Activated naive CD4-positive, alpha-beta T cell treated with anti-CD3 and anti-CD28 coated beads, Interleukin-2, amount 50 U/mL, for 72 hours (primary cell): ENCODE measurements around the gene WNT1. TPM values are rescaled to one million over a fixed set of nuclear protein-coding genes. Genes with fewer than 3 reads are reported as not detected.

ENCODE experiments used
- ATAC-seq, 2 donors: fragments of 150-1000 bp; cut with Tn5 transposase; 2 replicates each; pipeline ENCODE4 v1.10.0; 2021; ENCODE audit warnings: mild to moderate bottlenecking in 2 of 2, moderate library complexity in 2 of 2
- DNase-seq, 2 donors: peaks; one replicate each; pipeline ENCODE4 v3.0.0; 2021 to 2022; ENCODE audit warnings: low spot score in 2 of 2
- H3K27ac Mint-ChIP-seq, 2 donors: one replicate each; pipeline ENCODE4 v1.8.0; 2022; ENCODE audit warnings: mild to moderate bottlenecking in 2 of 2, mixed read lengths in 2 of 2
- H3K36me3 Mint-ChIP-seq, 2 donors: one replicate each; pipeline ENCODE4 v1.8.0; 2022; ENCODE audit warnings: mixed read lengths in 2 of 2
- H3K9me3 Mint-ChIP-seq, 2 donors: one replicate each; pipeline ENCODE4 v1.8.0; 2022; ENCODE audit warnings: mixed read lengths in 2 of 2
- total RNA-seq, 2 donors: library from RNA; stranded (reverse); gene quantifications; one replicate each; pipeline ENCODE4 v1.2.3, GENCODE V29; 2022

Gene WNT1
- total RNA-seq, 2 donors from 2014 or later, result 0.27 TPM; not detected in 1

DNA sequence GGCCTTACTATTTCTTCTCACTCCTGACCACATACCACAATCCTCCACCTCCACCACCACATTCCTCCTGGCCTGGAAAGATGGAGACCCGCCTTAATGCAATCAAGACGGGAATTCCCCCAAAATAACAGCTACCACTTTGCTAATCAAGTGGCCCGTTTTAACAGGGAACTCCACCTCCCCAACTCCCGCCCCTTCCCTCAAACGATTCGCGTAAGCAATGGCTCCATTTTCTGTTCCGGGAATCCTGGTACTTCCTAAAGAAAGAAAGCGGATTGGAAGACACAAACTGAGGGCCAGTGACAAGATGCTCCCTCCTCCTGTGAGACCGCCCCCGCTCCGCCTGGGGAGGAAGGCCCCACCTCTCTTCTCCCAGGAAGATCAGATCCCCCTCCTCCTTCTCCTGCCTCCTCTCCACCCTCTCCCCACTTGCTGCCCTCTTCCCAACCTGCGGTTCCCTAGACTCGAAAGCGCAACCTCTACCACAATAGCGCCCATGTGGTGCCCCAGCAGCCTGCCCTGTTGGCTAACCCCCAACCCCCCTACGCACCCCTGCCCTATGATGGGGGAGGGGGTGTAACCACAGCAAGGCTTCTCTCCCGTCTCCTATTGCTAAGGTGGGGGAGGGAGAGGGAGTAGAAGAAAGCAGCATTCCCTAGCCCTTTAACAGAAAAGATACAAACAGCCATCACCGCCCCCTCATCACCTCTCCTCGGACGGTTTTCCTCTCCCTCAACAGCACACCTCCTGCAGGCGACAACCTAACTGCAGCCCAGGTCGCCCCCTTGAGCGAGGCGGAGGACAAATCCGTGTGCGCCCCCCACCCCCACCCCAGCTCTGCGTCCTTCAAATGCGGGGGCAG lies 21.6 kb upstream of the WNT1 start:
- DNase-seq (peak in 1 of 2 donors; percentile 33), ATAC-seq (peak; percentile 25 to 52)
- peak overlapping the region; percentile 91 to 95 for H3K27ac Mint-ChIP-seq
- no peaks in the 10 kb centered on the region for H3K9me3 Mint-ChIP-seq
- peaks cover 9 to 29% of the 10 kb centered on the region in 2 donors for H3K36me3 Mint-ChIP-seq

DNA sequence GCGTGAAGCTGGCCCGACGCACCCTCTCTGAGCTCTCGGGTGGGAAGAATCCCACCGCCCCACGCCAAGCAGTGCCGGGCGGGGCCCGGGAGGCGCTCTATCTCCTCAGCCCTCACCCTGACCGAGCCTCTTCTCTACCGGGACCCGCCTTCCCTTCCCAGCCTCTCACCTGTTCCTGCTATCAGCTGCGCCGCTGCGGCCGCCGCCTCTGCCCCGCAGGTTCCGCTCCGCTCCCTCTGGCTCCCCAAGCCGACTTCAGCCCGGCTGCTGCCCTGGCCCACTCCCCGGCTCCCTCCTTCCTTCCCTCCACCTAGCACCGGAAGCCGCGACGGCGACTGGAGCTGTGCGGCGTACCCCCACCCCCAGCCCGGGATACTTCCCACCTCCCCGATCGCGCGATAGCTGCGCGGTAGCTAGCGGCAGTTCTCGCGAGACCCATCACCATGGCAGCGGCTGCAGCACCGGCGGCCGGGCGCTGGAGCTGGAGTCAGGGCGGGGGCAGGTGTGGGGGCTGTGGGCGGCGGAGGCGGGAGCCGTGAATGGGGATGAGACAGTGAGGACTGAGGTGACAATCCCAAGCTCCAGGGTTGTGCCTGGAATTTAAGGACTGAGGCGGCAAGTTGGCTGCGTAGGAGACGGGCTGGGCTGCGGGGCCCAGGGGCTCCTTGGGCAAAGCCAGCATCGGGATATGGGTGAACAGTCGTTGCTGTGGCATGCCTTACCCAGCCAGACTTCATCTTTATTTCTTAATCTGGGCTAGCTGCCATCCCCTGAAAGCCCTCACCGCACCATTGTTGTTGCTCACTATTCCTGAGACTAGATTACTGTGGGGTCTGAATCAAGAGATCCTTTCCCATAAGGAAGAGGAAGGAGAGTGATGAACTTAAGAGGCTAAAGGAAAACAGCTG lies 20.7 kb upstream of the WNT1 start, which contains the start of gene ARF3:
ARF3 (minus strand) TSS at position 347 of the 908 bp plus-strand sequence. CDS start 16,392 bp downstream, outside the sequence.
- peak; percentile 91 to 92 for DNase-seq
- H3K36me3 Mint-ChIP-seq, result peaks cover 9 to 29% of the 10 kb centered on the region in 2 donors
- H3K9me3 Mint-ChIP-seq, result no peaks in the 10 kb centered on the region
- peak; percentile 98 for ATAC-seq
- peak within 1 kb of the TSS; percentile 91 to 95 for H3K27ac Mint-ChIP-seq

DNA sequence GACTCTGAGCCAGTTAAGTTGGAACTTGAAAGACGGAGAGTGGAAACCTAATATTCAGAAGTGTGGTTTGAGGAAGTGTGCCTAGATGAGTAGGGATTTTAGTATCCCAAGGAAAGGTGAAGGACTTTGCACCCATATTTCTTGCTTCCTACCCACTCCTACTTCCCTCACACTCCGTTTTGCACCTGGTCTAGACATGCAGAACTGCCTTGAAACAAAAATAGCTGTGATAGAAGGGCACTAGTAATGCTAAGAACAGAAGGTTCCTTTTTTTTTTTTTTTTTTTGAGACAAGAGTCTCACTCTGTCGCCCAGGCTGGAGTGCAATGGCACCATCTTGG lies 20.1 kb upstream of the WNT1 start:
- DNase-seq (no peak), ATAC-seq (no peak)
- Mint-ChIP-seq H3K27ac (no peak overlapping the region), H3K9me3 (no peaks in the 10 kb centered on the region), H3K36me3 (peaks cover 9 to 29% of the 10 kb centered on the region in 2 donors)

DNA sequence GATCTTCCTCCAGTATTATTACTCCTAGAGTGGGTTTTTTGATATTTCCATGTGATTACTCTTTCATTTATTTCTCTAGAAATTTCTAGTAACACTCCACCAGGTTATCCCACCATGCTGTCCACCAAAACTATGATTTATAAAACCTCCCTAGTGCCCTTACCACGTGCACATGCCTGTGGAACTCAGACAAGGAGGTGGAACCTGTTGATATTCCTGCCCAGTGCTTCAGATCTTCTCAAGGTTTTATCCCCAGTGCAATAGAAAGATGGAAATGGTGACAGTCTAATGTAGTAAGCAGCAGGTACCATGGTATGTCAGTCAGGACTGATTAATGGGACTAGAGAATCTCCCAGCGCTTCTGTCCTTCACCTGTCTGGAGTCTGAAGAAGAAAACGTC lies 17.3 kb upstream of the WNT1 start:
- DNase-seq (no peak), ATAC-seq (no peak)
- H3K9me3 Mint-ChIP-seq, result no peaks in the 10 kb centered on the region
- H3K27ac Mint-ChIP-seq, result no peak overlapping the region
- peaks cover 5 to 16% of the 10 kb centered on the region in 2 donors for H3K36me3 Mint-ChIP-seq

DNA sequence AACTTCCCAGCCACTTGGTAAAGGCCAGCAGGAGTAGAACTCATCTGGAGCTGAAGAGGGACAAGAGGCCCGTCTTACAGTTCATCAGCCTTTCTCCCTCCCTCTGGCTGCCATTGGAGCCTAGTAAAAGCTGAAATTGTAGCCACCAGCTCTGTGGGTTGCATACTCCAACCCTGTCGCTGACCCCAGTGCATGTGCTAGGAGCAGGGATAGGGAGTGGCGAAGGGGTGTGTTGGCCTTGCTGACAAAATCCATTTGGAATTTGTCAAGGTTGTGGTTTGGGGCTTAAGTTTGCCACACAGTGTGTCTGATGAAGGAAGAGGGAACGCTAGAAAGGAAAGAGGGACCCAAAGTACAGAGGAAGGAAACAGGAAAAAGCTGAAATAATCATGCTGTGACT lies 16.8 kb upstream of the WNT1 start:
- no peak for DNase-seq
- no peak for ATAC-seq
- no peaks in the 10 kb centered on the region for H3K9me3 Mint-ChIP-seq
- peaks cover 0 to 11% of the 10 kb centered on the region in 2 donors for H3K36me3 Mint-ChIP-seq
- H3K27ac Mint-ChIP-seq, result no peak overlapping the region

DNA sequence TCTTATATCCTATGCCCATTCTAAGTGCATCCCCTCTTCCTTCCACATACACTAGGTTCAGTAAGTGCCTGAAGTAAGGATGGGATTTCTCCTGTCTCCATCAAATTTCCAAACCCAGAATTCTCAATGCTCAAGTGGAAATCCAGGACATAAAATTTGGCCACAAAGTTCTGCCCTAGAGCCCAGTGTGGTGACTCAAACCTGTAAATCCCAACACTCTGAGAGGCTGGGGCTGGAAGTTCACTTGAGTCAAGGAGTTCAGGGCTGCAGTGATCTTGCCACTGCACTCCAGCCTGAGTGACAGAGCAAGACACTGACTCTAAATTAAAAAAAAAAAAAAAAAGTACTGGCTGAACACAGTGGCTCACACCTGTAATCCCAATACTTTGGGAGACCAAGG lies 16.3 kb upstream of the WNT1 start:
- DNase-seq (no peak), ATAC-seq (no peak)
- no peak overlapping the region for H3K27ac Mint-ChIP-seq
- no peaks in the 10 kb centered on the region for H3K9me3 Mint-ChIP-seq
- H3K36me3 Mint-ChIP-seq, result peaks cover 0 to 6% of the 10 kb centered on the region in 2 donors

DNA sequence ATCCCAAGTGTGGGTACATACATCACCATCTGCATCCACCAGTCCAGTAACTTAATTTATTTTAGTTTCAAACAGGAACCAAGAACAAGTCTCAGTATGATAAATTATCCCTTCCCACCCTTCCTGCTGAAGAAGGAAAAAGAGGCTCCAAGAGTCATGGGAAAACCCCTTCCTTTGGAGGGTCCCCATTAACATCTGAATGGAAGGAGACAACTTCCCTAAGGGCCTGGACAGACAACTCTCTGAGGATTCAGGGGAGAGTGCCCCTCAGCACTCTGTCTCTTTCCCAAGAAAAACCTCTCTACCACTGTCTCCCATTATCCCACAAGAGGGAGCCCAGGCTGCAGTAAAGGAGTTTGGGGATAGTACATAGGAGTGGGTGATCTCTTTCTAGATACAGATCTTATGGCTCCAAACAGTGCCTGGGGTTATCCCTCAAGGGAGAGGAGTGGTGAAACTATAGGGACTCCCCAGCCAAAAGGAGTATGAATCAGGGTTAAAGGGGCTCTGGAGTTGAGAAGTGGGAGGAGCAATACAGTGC lies 12.8 kb upstream of the WNT1 start:
- Mint-ChIP-seq H3K36me3 (no peaks in the 10 kb centered on the region), H3K9me3 (no peaks in the 10 kb centered on the region), H3K27ac (no peak overlapping the region)
- ATAC-seq (peak in 1 of 2 donors; percentile 72), DNase-seq (no peak)

DNA sequence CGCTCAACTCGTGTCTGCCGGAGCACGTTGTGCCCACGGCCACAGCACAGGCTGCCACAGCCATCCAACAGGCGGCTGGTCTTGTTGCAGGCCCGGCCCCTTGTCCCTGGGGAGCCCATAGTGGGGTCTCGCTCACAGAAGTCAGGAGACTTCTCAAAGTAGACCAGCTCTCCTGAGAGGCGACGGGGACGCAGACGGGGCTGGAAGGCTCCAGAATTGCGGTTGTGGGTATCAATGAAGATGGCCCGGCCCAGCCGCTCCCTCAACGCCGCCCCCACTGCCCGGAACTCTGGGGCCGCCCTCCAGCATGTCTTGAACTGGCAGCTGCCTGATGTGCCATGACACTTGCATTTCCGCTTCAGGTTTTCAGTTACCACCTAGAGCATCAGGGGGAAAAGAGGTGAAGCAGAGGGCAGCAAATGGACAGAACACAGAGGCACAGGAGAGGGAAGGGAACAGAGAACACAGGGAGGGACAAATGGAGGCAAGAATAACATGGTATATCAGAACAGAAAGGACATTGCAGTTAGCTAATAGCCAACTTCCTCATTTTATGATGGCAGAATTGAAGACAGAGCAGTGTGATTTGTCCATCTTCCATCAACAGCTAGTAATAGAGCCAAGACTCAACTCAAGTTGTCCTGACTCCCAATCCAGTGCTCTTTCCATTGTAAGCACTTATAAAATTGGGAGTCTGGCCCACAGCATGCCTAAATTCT lies 11.8 kb upstream of the WNT1 start:
- ATAC-seq (no peak), DNase-seq (no peak)
- no peak overlapping the region for H3K27ac Mint-ChIP-seq
- H3K36me3 Mint-ChIP-seq, result no peaks in the 10 kb centered on the region
- H3K9me3 Mint-ChIP-seq, result no peaks in the 10 kb centered on the region

DNA sequence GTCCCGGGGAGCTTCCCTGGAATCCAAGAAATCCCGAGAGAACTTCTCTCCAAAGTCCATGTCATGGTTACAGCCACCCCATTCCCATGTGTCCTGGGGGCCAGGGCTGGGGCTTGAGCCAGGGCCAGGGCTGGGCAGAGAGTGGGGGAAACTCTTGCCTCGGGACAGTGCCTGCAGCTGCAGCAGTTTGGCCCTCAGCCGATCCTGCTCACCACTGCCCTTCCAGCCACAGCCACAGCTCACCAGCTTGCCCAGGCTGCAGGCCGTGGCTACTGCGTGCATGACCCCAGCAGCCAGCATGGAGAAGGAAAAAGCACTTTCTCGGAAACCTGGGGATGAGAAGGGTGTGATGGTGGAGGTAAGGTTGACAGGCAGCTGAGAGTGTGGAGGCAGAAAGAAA lies 10.1 kb upstream of the WNT1 start:
- Mint-ChIP-seq H3K27ac (no peak overlapping the region), H3K9me3 (no peaks in the 10 kb centered on the region), H3K36me3 (no peaks in the 10 kb centered on the region)
- DNase-seq (no peak), ATAC-seq (no peak)

DNA sequence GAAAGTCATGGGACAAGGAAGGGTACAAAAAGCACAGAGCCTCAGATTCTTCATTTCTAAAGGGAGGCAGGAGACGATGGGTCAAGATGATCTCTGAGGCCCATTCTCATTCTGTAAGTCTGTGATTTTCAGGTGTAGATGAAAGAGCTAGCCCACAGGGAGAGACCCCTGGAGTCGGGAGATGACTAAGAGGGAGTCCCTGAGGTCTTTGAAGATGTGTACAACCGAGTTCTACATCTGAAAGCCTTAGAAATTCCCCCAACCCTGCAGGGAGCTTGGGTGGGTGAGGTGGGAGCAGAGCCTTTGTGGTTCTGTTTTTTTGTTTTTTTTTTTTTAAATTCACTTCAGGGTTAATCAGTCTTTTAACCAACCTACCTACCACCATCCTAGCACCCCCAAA lies 9.7 kb upstream of the WNT1 start:
- DNase-seq (no peak), ATAC-seq (no peak)
- Mint-ChIP-seq H3K27ac (no peak overlapping the region), H3K36me3 (no peaks in the 10 kb centered on the region), H3K9me3 (no peaks in the 10 kb centered on the region)

DNA sequence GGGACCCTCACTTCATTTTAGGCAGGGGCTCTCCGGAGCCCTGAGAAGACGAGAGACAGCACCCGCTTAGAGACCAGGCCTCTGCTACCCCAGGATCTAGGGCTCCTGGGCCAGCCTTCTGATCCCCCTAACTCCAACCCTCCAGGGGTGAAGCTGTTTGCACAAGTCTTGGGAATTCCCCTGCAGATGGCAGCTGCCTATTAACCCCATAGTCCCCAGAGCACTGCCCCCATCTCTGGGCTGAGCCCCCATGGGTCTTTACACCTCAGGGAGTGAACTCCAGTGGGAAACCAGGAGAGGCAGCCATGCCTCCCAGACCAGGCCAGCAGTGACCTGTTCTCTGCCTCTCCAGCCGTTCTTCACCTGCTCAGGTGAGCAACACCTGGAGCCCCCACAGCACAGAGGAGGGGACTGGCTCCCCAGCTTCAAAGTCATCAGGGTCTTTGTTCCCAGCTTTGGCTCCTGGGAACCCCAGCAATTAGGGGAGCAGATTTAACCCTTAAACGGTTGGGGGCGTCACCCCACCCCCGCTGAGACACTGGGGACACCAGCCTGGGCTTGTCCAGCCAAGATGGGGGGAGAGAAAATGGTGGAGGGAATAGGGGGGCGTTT lies 8.9 kb upstream of the WNT1 start:
- ATAC-seq (no peak), DNase-seq (no peak)
- H3K27ac Mint-ChIP-seq, result no peak overlapping the region
- no peaks in the 10 kb centered on the region for H3K9me3 Mint-ChIP-seq
- no peaks in the 10 kb centered on the region for H3K36me3 Mint-ChIP-seq

DNA sequence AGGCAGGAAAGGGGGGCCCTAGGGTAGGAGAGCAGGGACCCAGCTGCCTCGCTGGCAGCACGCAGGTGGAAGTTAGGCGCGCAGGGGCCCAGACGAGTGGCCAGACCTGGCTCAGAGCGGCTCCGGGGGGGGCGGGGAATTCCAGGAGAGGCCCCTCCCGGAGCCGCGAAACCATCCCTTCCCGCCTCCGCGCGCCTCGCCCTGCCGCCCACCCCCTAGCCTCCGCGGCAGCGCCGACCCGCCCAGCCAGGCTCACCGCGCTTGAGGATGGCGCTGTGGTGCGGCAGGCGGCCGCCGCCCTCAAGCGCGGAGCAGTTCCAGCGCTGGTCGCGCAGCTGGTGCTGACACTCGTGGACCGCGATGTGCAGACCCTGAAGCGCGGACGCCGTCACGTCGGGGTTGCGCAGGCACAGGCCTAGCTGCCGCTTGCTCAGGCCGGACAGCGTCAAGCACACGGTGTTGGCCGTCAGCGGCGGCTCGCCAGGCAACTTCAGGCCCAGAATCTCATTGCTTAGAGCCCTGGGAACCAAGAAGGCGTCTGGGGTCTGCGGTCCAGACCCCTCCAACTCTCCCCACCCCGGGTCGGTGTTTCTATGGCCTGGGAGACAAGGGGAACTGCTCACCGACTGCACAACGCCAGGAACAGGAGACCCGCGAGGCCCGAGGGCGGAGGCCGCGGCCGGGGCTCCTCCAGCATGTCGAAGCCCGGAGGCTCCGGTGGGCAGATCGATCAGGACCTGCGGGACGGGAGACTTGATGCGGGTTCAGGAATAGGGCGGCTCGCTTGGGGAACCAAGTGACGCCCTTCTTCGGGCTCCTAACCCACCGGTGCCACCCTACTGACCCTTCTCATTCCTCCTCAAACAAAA lies 8.1 kb upstream of the WNT1 start:
- Mint-ChIP-seq H3K27ac (no peak overlapping the region), H3K9me3 (no peaks in the 10 kb centered on the region), H3K36me3 (no peaks in the 10 kb centered on the region)
- DNase-seq (no peak), ATAC-seq (peak; percentile 24 to 58)

DNA sequence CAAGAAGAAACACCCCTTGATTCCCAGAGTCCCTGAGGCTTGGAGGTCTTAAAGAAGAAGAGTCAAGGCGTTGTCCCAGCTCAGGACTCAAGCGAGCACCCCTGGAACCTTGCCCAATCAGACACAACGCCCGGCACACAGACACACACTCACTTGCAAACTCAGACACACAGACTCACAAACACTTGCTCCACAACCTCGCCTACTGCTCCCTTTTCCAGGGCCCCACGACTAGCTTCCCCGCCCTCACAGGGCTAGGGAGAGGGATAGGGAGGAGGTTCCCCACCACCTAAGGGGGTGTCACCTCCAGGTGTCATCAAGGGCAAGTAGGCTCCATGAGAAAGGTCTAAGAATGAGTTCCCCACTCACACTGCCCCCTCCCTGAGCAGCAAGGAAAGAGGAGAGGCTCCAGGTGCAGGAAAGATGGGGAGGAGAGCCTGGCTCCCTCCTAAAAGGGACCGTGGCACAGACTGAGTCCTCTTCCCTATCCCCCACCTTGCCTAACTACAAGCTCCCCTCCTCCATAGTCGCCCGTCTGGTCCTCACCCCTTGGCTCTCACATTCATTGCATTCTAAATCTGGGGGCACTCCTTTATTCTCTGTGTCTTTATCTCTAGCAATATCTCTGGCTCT lies 7.3 kb upstream of the WNT1 start:
- DNase-seq, result no peak
- no peak overlapping the region for H3K27ac Mint-ChIP-seq
- H3K9me3 Mint-ChIP-seq, result no peaks in the 10 kb centered on the region
- ATAC-seq, result no peak
- H3K36me3 Mint-ChIP-seq, result no peaks in the 10 kb centered on the region

DNA sequence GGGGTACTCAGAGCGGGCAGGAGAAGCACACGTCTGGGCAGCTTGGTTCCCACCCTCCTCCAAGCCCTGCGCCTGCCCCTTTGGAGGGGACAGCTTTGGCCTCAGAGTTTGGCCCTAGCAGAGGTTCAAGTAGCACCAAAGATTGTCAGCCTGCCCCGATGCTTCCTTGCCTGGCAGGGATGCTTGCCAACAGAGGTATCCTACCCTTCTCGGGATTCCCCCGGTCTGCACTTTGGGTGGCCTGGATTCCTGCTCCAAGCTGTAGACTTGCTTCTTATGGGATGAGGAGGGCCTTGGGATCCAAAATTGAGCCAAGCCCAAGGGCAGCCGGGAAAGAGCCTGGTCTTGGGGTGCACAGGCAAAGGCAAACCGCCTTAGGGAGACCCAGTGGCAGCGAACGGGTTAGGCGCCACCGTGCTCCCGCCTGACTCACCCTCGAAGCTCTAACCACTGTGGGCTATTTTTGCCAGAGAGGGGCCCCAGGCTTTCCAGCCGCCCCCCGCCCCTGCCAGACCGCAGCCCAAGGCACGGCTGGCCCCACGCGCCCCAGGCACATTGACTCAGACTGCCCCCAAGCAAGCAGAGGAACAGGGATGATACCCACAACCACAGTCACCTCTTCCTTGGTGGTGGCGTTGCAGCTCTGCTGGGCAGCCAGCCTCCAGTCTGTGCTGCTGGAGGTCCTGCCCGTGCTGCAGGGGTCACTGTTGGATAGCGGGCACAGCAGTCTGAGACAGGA lies 5.7 kb upstream of the WNT1 start:
- no peaks in the 10 kb centered on the region for H3K9me3 Mint-ChIP-seq
- H3K36me3 Mint-ChIP-seq, result no peaks in the 10 kb centered on the region
- H3K27ac Mint-ChIP-seq, result no peak overlapping the region
- peak; percentile 25 to 42 for ATAC-seq
- peak in 1 of 2 donors; percentile 73 for DNase-seq
